ENCODE data around the gene PACRGL. TPM values are rescaled to one million over a fixed set of nuclear protein-coding genes. Genes with fewer than 3 reads are reported as not detected.

PACRGL gene
- total and polyA plus RNA-seq, 7 donors, result 5.2 to 20.2 (median 7.6) TPM

GRCh38 chr4:20754036-20754435 is 53.8 kb downstream of the PACRGL start:
- Histone ChIP-seq H3K27me3 (ENCODE audit: insufficient read depth in 3 of 3, low read length in 2 of 3) (no peaks in the 10 kb centered on the region), H3K27ac (no peak overlapping the region), H3K4me3 (no peak overlapping the region), H3K9me3 (no peaks in the 10 kb centered on the region), H3K36me3 (ENCODE audit: insufficient read depth in 1 of 2, low read depth in 1 of 2) (peaks cover 0 to 15% of the 10 kb centered on the region in 2 donors), H3K4me1 (no peaks in the 10 kb centered on the region)
- ATAC-seq (no peak), DNase-seq (no peak)
- WGBS, 3 donors, result 80 to 90% (median 90%) methylated on average over 1 of the region's 1 CpG
- intact Hi-C loops (cut with DNase I), result no loop called here
- no peak for TF ChIP-seq CTCF (IDR thresholded peaks at IDR 0.05)

GRCh38 chr4:20760053-20760452 is 59.8 kb downstream of the PACRGL start:
- ATAC-seq (no peak), DNase-seq (no peak)
- intact Hi-C loops (cut with DNase I), result no loop called here
- TF ChIP-seq CTCF (IDR thresholded peaks at IDR 0.05), result no peak
- 72 to 97% (median 74%) methylated on average over 2 of the region's 2 CpGs for WGBS, 3 donors
- Histone ChIP-seq H3K27ac (no peak overlapping the region), H3K9me3 (no peaks in the 10 kb centered on the region), H3K36me3 (ENCODE audit: insufficient read depth in 1 of 2, low read depth in 1 of 2) (no peaks in the 10 kb centered on the region), H3K4me1 (no peaks in the 10 kb centered on the region), H3K4me3 (no peak overlapping the region), H3K27me3 (ENCODE audit: insufficient read depth in 3 of 3, low read length in 2 of 3) (no peaks in the 10 kb centered on the region)

- no peak for TF ChIP-seq CTCF (IDR thresholded peaks at IDR 0.05)
- intact Hi-C loops (cut with DNase I), result no loop called here
- DNase-seq, result no peak
- no peak overlapping the region for H3K27ac ChIP-seq
- H3K36me3 ChIP-seq (ENCODE audit: insufficient read depth in 1 of 2, low read depth in 1 of 2), result no peaks in the 10 kb centered on the region
- no peak for ATAC-seq
- no peak overlapping the region for H3K4me3 ChIP-seq
- H3K9me3 ChIP-seq, result no peaks in the 10 kb centered on the region
- no peaks in the 10 kb centered on the region for H3K4me1 ChIP-seq
- H3K27me3 ChIP-seq (ENCODE audit: insufficient read depth in 3 of 3, low read length in 2 of 3), result no peaks in the 10 kb centered on the region
Observed at GRCh38 chr4:20761382-20761781, 61.1 kb downstream of the PACRGL start.

- Histone ChIP-seq H3K4me3 (no peak overlapping the region), H3K9me3 (no peaks in the 10 kb centered on the region), H3K27ac (no peak overlapping the region), H3K36me3 (ENCODE audit: insufficient read depth in 1 of 2, low read depth in 1 of 2) (no peaks in the 10 kb centered on the region), H3K27me3 (ENCODE audit: insufficient read depth in 3 of 3, low read length in 2 of 3) (no peaks in the 10 kb centered on the region), H3K4me1 (no peaks in the 10 kb centered on the region)
- TF ChIP-seq CTCF (IDR thresholded peaks at IDR 0.05), result no peak
- intact Hi-C loops (cut with DNase I), result no loop called here
- DNase-seq (no peak), ATAC-seq (no peak)
- WGBS, 3 donors, result 97 to 100% (median 100%) methylated on average over 1 of the region's 1 CpG
Observed at GRCh38 chr4:20761826-20762225, 61.6 kb downstream of the PACRGL start.

GRCh38 chr4:20764366-20764992 is 64.2 kb downstream of the PACRGL start:
- H3K4me1 ChIP-seq, result no peaks in the 10 kb centered on the region
- DNase-seq (no peak), ATAC-seq (no peak)
- no peaks in the 10 kb centered on the region for H3K9me3 ChIP-seq
- H3K27me3 ChIP-seq (ENCODE audit: insufficient read depth in 3 of 3, low read length in 2 of 3), result no peaks in the 10 kb centered on the region
- TF ChIP-seq CTCF (IDR thresholded peaks at IDR 0.05), result no peak
- intact Hi-C loops (cut with DNase I), result no loop called here
- no peak overlapping the region for H3K4me3 ChIP-seq
- WGBS, 3 donors, result 77 to 83% (median 82%) methylated on average over 13 of the region's 13 CpGs
- no peaks in the 10 kb centered on the region for H3K36me3 ChIP-seq (ENCODE audit: insufficient read depth in 1 of 2, low read depth in 1 of 2)
- no peak overlapping the region for H3K27ac ChIP-seq

All from psoas muscle (tissue), 8 donors.